GM19455 (cell line): ENCODE measurements around the gene SLA2.
"Not testable (repeated sequence)": the region's sequence is repeated elsewhere in the genome, so short reads cannot be mapped to it uniquely, and the experiment has no call there.

Experiments
- ATAC-seq: cut with Tn5 transposase; IDR thresholded peaks from one replicate; pipeline ENCODE4 v1.9.1; 2021; ENCODE audit not compliant: unreplicated experiment

SLA2 gene

GRCh38 chr20:36645998-36646397 lies at the start of gene SLA2:
Gene SLA2 (minus strand): TSS chr20:36646196. CDS start chr20:36641335, 4,861 bp downstream.
- ATAC-seq = no peak

- not testable (repeated sequence) for ATAC-seq
Observed at GRCh38 chr20:36695467-36695866, 49.5 kb upstream of the SLA2 start.

- no peak for ATAC-seq
Observed at GRCh38 chr20:36688630-36689029, 42.6 kb upstream of the SLA2 start.

- no peak for ATAC-seq
Observed at GRCh38 chr20:36687850-36688249, 41.9 kb upstream of the SLA2 start.

GRCh38 chr20:36686944-36687343 lies 40.9 kb upstream of the SLA2 start:
- ATAC-seq = no peak

GRCh38 chr20:36686504-36686903 lies 40.5 kb upstream of the SLA2 start:
- ATAC-seq = no peak

- no peak for ATAC-seq
Observed at GRCh38 chr20:36684747-36685146, 38.8 kb upstream of the SLA2 start.

GRCh38 chr20:36682311-36682710 lies 36.3 kb upstream of the SLA2 start:
- ATAC-seq = no peak

- ATAC-seq = no peak
Observed at GRCh38 chr20:36677422-36677771, 31.4 kb upstream of the SLA2 start.

- ATAC-seq = no peak
Observed at GRCh38 chr20:36676701-36677421, 30.9 kb upstream of the SLA2 start.

- ATAC-seq = not testable (repeated sequence)
Observed at GRCh38 chr20:36675545-36675944, 29.5 kb upstream of the SLA2 start.

- no peak for ATAC-seq
Observed at GRCh38 chr20:36672991-36673390, 27.0 kb upstream of the SLA2 start.

- ATAC-seq = no peak
Observed at GRCh38 chr20:36670665-36671357, 24.8 kb upstream of the SLA2 start.

GRCh38 chr20:36666181-36666740 lies 20.3 kb upstream of the SLA2 start:
- no peak for ATAC-seq

- ATAC-seq = no peak
Observed at GRCh38 chr20:36663031-36663430, 17.0 kb upstream of the SLA2 start.

GRCh38 chr20:36658300-36658699 lies 12.3 kb upstream of the SLA2 start:
- no peak for ATAC-seq

- ATAC-seq = no peak
Observed at GRCh38 chr20:36656733-36657132, 10.7 kb upstream of the SLA2 start.

GRCh38 chr20:36655004-36655403 lies 9.0 kb upstream of the SLA2 start:
- no peak for ATAC-seq

- no peak for ATAC-seq
Observed at GRCh38 chr20:36654506-36654905, 8.5 kb upstream of the SLA2 start.

GRCh38 chr20:36653456-36653855 lies 7.5 kb upstream of the SLA2 start:
- no peak for ATAC-seq

GRCh38 chr20:36647196-36648121 lies 1.5 kb upstream of the SLA2 start:
- ATAC-seq = no peak
